ENCODE measurements around the gene ZNF385A. TPM values are rescaled to one million over a fixed set of nuclear protein-coding genes. Genes with fewer than 3 reads are reported as not detected.

ZNF385A gene
- total RNA-seq (ENCODE audit: low replicate concordance), result 0.35 and 1.1 TPM in 2 replicates

GRCh38 chr12:54384591-54385041 is at the start of gene ZNF385A:
Gene ZNF385A (minus strand): TSS chr12:54384733. CDS start chr12:54384514, 219 bp downstream.

GRCh38 chr12:54419088-54419887 is 34.8 kb upstream of the ZNF385A start, which contains the start of gene ITGA5:
Gene ITGA5 (minus strand): TSS chr12:54419266. CDS start chr12:54419198, 68 bp downstream.

GRCh38 chr12:54364413-54364812 is 20.1 kb downstream of the ZNF385A start, which contains the start of gene GPR84:
Gene GPR84 (minus strand): TSS chr12:54364486. CDS start chr12:54363851, 635 bp downstream.

GRCh38 chr12:54324617-54325441 is 59.7 kb downstream of the ZNF385A start, which contains the start of gene COPZ1:
Gene COPZ1 (plus strand): TSS chr12:54325131. CDS start chr12:54325164, 33 bp downstream.

Other genes with a start within 250 kb of the ZNF385A start
- 9.6 and 24.5 TPM in 2 replicates for gene SMUG1, start 195.7 kb downstream of the ZNF385A start, total RNA-seq (ENCODE audit: low replicate concordance)
- 8.5 and 21.8 TPM in 2 replicates for gene CBX5, start 104.6 kb downstream of the ZNF385A start, total RNA-seq (ENCODE audit: low replicate concordance)
- 291 and 553 TPM in 2 replicates for gene HNRNPA1, start 104.0 kb downstream of the ZNF385A start, total RNA-seq (ENCODE audit: low replicate concordance)
- 0.12 TPM in 1 of 2 replicates, not detected in the other for gene NFE2, start 83.7 kb downstream of the ZNF385A start, total RNA-seq (ENCODE audit: low replicate concordance)
- 105 and 118 TPM in 2 replicates for gene COPZ1, start 59.6 kb downstream of the ZNF385A start, total RNA-seq (ENCODE audit: low replicate concordance)
- gene GPR84, start 20.2 kb downstream of the ZNF385A start, total RNA-seq (ENCODE audit: low replicate concordance), result not detected in 2 replicates
- 96.1 and 168 TPM in 2 replicates for gene ITGA5, start 34.5 kb upstream of the ZNF385A start, total RNA-seq (ENCODE audit: low replicate concordance)
- gene GTSF1, start 88.9 kb upstream of the ZNF385A start, total RNA-seq (ENCODE audit: low replicate concordance), result not detected in 2 replicates
- not detected in 2 replicates for gene NCKAP1L, start 113.0 kb upstream of the ZNF385A start, total RNA-seq (ENCODE audit: low replicate concordance)
- gene PDE1B, start 164.9 kb upstream of the ZNF385A start, total RNA-seq (ENCODE audit: low replicate concordance), result 0.94 TPM in 1 of 2 replicates, not detected in the other
- not detected in 2 replicates for gene PPP1R1A, start 203.9 kb upstream of the ZNF385A start, total RNA-seq (ENCODE audit: low replicate concordance)

Data from smooth muscle cell of the coronary artery (primary cell).